Lower leg skin (tissue), 3 donors: Measurements from ENCODE around the gene RAPGEF2.

Source experiments
- POLR2A ChIP-seq, 2 donors: fragments of 450-650 bp; IDR thresholded peaks; one replicate each; pipeline ENCODE4 v1.6.1; 2016 to 2017; ENCODE audit warnings: antibody characterized with exemption in 2 of 2, mild to moderate bottlenecking in 1 of 2, moderate library complexity in 1 of 2
- TF ChIP-seq, protein P1 (sequence below), 3 donors: fragments of 450-650 bp; IDR thresholded peaks; one replicate each; pipeline ENCODE4 v1.5.1; 2016; ENCODE audit warnings: antibody characterized with exemption in 3 of 3, mild to moderate bottlenecking in 3 of 3, moderate library complexity in 2 of 3

GRCh38 chr4:159224408-159224807 lies 121.5 kb downstream of the RAPGEF2 start:
- TF ChIP-seq, protein P1, sequence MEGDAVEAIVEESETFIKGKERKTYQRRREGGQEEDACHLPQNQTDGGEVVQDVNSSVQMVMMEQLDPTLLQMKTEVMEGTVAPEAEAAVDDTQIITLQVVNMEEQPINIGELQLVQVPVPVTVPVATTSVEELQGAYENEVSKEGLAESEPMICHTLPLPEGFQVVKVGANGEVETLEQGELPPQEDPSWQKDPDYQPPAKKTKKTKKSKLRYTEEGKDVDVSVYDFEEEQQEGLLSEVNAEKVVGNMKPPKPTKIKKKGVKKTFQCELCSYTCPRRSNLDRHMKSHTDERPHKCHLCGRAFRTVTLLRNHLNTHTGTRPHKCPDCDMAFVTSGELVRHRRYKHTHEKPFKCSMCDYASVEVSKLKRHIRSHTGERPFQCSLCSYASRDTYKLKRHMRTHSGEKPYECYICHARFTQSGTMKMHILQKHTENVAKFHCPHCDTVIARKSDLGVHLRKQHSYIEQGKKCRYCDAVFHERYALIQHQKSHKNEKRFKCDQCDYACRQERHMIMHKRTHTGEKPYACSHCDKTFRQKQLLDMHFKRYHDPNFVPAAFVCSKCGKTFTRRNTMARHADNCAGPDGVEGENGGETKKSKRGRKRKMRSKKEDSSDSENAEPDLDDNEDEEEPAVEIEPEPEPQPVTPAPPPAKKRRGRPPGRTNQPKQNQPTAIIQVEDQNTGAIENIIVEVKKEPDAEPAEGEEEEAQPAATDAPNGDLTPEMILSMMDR (IDR thresholded peaks at IDR 0.05): no peak
- TF ChIP-seq POLR2A (IDR thresholded peaks at IDR 0.05): no peak
